Activated CD8-positive, alpha-beta T cell treated with anti-CD3 and anti-CD28 coated beads for 36 hours (primary cell): ENCODE results near the gene CLASP2. TPM values are rescaled to one million over a fixed set of nuclear protein-coding genes. Genes with fewer than 3 reads are reported as not detected.

ENCODE experiments used
- ATAC-seq: fragments of 200-7000 bp; cut with Tn5 transposase; one replicate; pipeline ENCODE4 v1.10.0; 2021; ENCODE audit warnings: mild to moderate bottlenecking, moderate library complexity
- CTCF ChIA-PET: fragments of 350-600 bp; sonication (Branson Sonifier 250); formaldehyde crosslinking; loops from one replicate; lab custom pipeline; 2021; ENCODE audit warnings: antibody characterized with exemption; lab: Charles Lee
- POLR2A ChIA-PET: fragments of 350-600 bp; sonication (Branson Sonifier 250); formaldehyde crosslinking; loops from one replicate; lab custom pipeline; 2021; ENCODE audit warnings: antibody characterized with exemption; lab: Charles Lee
- DNase-seq: peaks from one replicate; pipeline ENCODE4 v3.0.0-alpha.2; 2020
- H3K27ac Mint-ChIP-seq: one replicate; pipeline ENCODE4 v1.8.0; 2021; ENCODE audit warnings: mild to moderate bottlenecking, mixed read lengths
- H3K27me3 Mint-ChIP-seq: one replicate; pipeline ENCODE4 v1.8.0; 2021; ENCODE audit warnings: mixed read lengths
- H3K36me3 Mint-ChIP-seq: one replicate; pipeline ENCODE4 v1.8.0; 2021; ENCODE audit warnings: low read depth, mixed read lengths
- H3K4me1 Mint-ChIP-seq: one replicate; pipeline ENCODE4 v1.8.0; 2021; ENCODE audit warnings: low read depth, mixed read lengths
- H3K4me3 Mint-ChIP-seq: one replicate; pipeline ENCODE4 v1.8.0; 2021; ENCODE audit warnings: mild to moderate bottlenecking, moderate library complexity, mixed read lengths
- H3K9me3 Mint-ChIP-seq: one replicate; pipeline ENCODE4 v1.8.0; 2021; ENCODE audit warnings: mixed read lengths
- CTCF ChIP-seq: fragments of 200-600 bp; IDR thresholded peaks from one replicate; pipeline ENCODE4 v1.8.0; 2022; ENCODE audit warnings: antibody characterized with exemption, mild to moderate bottlenecking
- intact Hi-C: fragments of 100-400 bp; cut with micrococcal nuclease; formaldehyde crosslinking; loops from one replicate; pipeline ENCODE4 v1.10.0; 2022
- total RNA-seq, 2 experiments: library from RNA; stranded (reverse); gene quantifications; one replicate each; pipeline ENCODE4 v1.2.3, GENCODE V29; 2021

Gene CLASP2
- total RNA-seq, 2 experiments from 2014 or later, result 38.4 to 46.4 TPM

GRCh38 chr3:33544126-33544525, 173.9 kb downstream of the CLASP2 start:
- CTCF ChIA-PET, result no interaction called here
- H3K27me3 Mint-ChIP-seq, result no peaks in the 10 kb centered on the region
- ATAC-seq (no peak), DNase-seq (no peak)
- POLR2A ChIA-PET, result no interaction called here
- H3K4me1 Mint-ChIP-seq, result no peaks in the 10 kb centered on the region
- intact Hi-C loops, result no loop called here
- H3K36me3 Mint-ChIP-seq, result peaks cover 12% of the 10 kb centered on the region
- H3K9me3 Mint-ChIP-seq, result peaks cover 1% of the 10 kb centered on the region
- no peak for TF ChIP-seq CTCF
- no peak overlapping the region for H3K4me3 Mint-ChIP-seq
- no peak overlapping the region for H3K27ac Mint-ChIP-seq

GRCh38 chr3:33543601-33544000, 174.5 kb downstream of the CLASP2 start:
- ChIA-PET CTCF (no interaction called here), POLR2A (no interaction called here)
- Mint-ChIP-seq H3K4me3 (no peak overlapping the region), H3K4me1 (no peaks in the 10 kb centered on the region), H3K27ac (no peak overlapping the region), H3K36me3 (peaks cover 12% of the 10 kb centered on the region), H3K9me3 (peaks cover 1% of the 10 kb centered on the region), H3K27me3 (no peaks in the 10 kb centered on the region)
- DNase-seq, result no peak
- TF ChIP-seq CTCF, result no peak
- ATAC-seq, result no peak
- intact Hi-C loops, result no loop called here

- no peak for TF ChIP-seq CTCF
- intact Hi-C loops, result no loop called here
- H3K4me1 Mint-ChIP-seq, result no peaks in the 10 kb centered on the region
- ChIA-PET CTCF (interaction anchor here (0.6 kb wide), 1 partner anchor 64 kb away, joined by 3 read pairs; no protein-coding TSS in a partner anchor), POLR2A (no interaction called here)
- H3K9me3 Mint-ChIP-seq, result no peaks in the 10 kb centered on the region
- ATAC-seq (no peak), DNase-seq (no peak)
- H3K36me3 Mint-ChIP-seq, result peaks cover 10% of the 10 kb centered on the region
- H3K27me3 Mint-ChIP-seq, result no peaks in the 10 kb centered on the region
- no peak overlapping the region for H3K27ac Mint-ChIP-seq
- no peak overlapping the region for H3K4me3 Mint-ChIP-seq
Measured at GRCh38 chr3:33541918-33542317, 176.1 kb downstream of the CLASP2 start.

- no peak for TF ChIP-seq CTCF
- ChIA-PET CTCF (no interaction called here), POLR2A (interaction anchor here (0.6 kb wide), 1 partner anchor 613 kb away, joined by 3 read pairs; no protein-coding TSS in a partner anchor)
- DNase-seq, result no peak
- Mint-ChIP-seq H3K9me3 (no peaks in the 10 kb centered on the region), H3K4me1 (no peaks in the 10 kb centered on the region), H3K4me3 (no peak overlapping the region), H3K27ac (no peak overlapping the region), H3K27me3 (no peaks in the 10 kb centered on the region), H3K36me3 (peaks cover 17% of the 10 kb centered on the region)
- intact Hi-C loops, result no loop called here
- no peak for ATAC-seq
Measured at GRCh38 chr3:33538678-33539339, 179.2 kb downstream of the CLASP2 start.

GRCh38 chr3:33537133-33537532, 180.9 kb downstream of the CLASP2 start:
- H3K4me1 Mint-ChIP-seq, result no peaks in the 10 kb centered on the region
- H3K9me3 Mint-ChIP-seq, result no peaks in the 10 kb centered on the region
- ATAC-seq, result no peak
- POLR2A ChIA-PET, result no interaction called here
- H3K4me3 Mint-ChIP-seq, result no peak overlapping the region
- intact Hi-C loops, result no loop called here
- TF ChIP-seq CTCF, result no peak
- CTCF ChIA-PET, result no interaction called here
- peaks cover 24% of the 10 kb centered on the region for H3K36me3 Mint-ChIP-seq
- DNase-seq, result no peak
- H3K27me3 Mint-ChIP-seq, result no peaks in the 10 kb centered on the region
- no peak overlapping the region for H3K27ac Mint-ChIP-seq
